ENCODE results near the gene ZNF398.
"Not testable (repeated sequence)": the region's sequence is repeated elsewhere in the genome, so short reads cannot be mapped to it uniquely, and the experiment has no call there.

ZNF398 gene

GRCh38 chr7:149225656-149226055, 78.4 kb downstream of the ZNF398 start:
- DNase-seq (ENCODE audit: low read depth): no peak

GRCh38 chr7:149226366-149226765, 79.1 kb downstream of the ZNF398 start:
- not testable (repeated sequence) for DNase-seq (ENCODE audit: low read depth)

GRCh38 chr7:149226840-149227494, 79.7 kb downstream of the ZNF398 start:
- DNase-seq (ENCODE audit: low read depth): no peak

- DNase-seq (ENCODE audit: low read depth): no peak
Observed at GRCh38 chr7:149228831-149229471, 81.7 kb downstream of the ZNF398 start.

- DNase-seq (ENCODE audit: low read depth): no peak
Observed at GRCh38 chr7:149229526-149229925, 82.3 kb downstream of the ZNF398 start.

- DNase-seq (ENCODE audit: low read depth): no peak
Observed at GRCh38 chr7:149232362-149232761, 85.1 kb downstream of the ZNF398 start.

Data from activated T-cell treated with anti-CD3 and anti-CD28 coated beads for 48 hours (primary cell).